GM19455 (cell line): ENCODE data around the gene AXIN2.

ENCODE experiments used
- ATAC-seq: cut with Tn5 transposase; IDR thresholded peaks from one replicate; pipeline ENCODE4 v1.9.1; 2021; ENCODE audit not compliant: unreplicated experiment

The AXIN2 gene

GRCh38 chr17:65554553-65555223 lies 6.8 kb downstream of the AXIN2 start:
- no peak for ATAC-seq

- ATAC-seq: no peak
Measured at GRCh38 chr17:65553646-65554552, 7.5 kb downstream of the AXIN2 start.

- no peak for ATAC-seq
Measured at GRCh38 chr17:65553009-65553645, 8.3 kb downstream of the AXIN2 start.

- ATAC-seq: no peak
Measured at GRCh38 chr17:65552214-65552613, 9.2 kb downstream of the AXIN2 start.

GRCh38 chr17:65551267-65552040 lies 10.0 kb downstream of the AXIN2 start:
- ATAC-seq: no peak

- ATAC-seq: no peak
Measured at GRCh38 chr17:65550758-65551157, 10.7 kb downstream of the AXIN2 start.

- no peak for ATAC-seq
Measured at GRCh38 chr17:65550075-65550662, 11.3 kb downstream of the AXIN2 start.

- ATAC-seq: no peak
Measured at GRCh38 chr17:65548269-65548969, 13.0 kb downstream of the AXIN2 start.

GRCh38 chr17:65547253-65547670 lies 14.2 kb downstream of the AXIN2 start:
- ATAC-seq: no peak

- no peak for ATAC-seq
Measured at GRCh38 chr17:65546579-65546978, 14.9 kb downstream of the AXIN2 start.

GRCh38 chr17:65545705-65546523 lies 15.5 kb downstream of the AXIN2 start:
- ATAC-seq: no peak

GRCh38 chr17:65544672-65545071 lies 16.8 kb downstream of the AXIN2 start:
- ATAC-seq: no peak

GRCh38 chr17:65542610-65543009 lies 18.8 kb downstream of the AXIN2 start:
- no peak for ATAC-seq

- no peak for ATAC-seq
Measured at GRCh38 chr17:65542067-65542466, 19.4 kb downstream of the AXIN2 start.

GRCh38 chr17:65541453-65541852 lies 20.0 kb downstream of the AXIN2 start:
- ATAC-seq: no peak

- ATAC-seq: no peak
Measured at GRCh38 chr17:65539630-65540266, 21.7 kb downstream of the AXIN2 start.

- no peak for ATAC-seq
Measured at GRCh38 chr17:65538675-65539529, 22.5 kb downstream of the AXIN2 start.
